GM18498 (cell line): Measurements from ENCODE around the gene CYBC1.
A peak's percentile ranks its signal among the peaks of the same experiment; 100 is the strongest.

Source experiments
- ATAC-seq: cut with Tn5 transposase; IDR thresholded peaks from one replicate; pipeline ENCODE4 v1.9.1; 2021; ENCODE audit warnings: mild to moderate bottlenecking, moderate library complexity; ENCODE audit not compliant: unreplicated experiment

Gene CYBC1

GRCh38 chr17:82449131-82449882 is 1.2 kb downstream of the CYBC1 start:
- peak; percentile 58 for ATAC-seq

- ATAC-seq, result no peak
Observed at GRCh38 chr17:82447876-82448275, 2.7 kb downstream of the CYBC1 start.

GRCh38 chr17:82446649-82447048 is 3.9 kb downstream of the CYBC1 start:
- no peak for ATAC-seq

GRCh38 chr17:82446124-82446523 is 4.4 kb downstream of the CYBC1 start:
- ATAC-seq, result no peak

GRCh38 chr17:82445542-82445941 is 5.0 kb downstream of the CYBC1 start:
- no peak for ATAC-seq

- ATAC-seq, result no peak
Observed at GRCh38 chr17:82444941-82445521, 5.5 kb downstream of the CYBC1 start.

- ATAC-seq, result no peak
Observed at GRCh38 chr17:82444284-82444893, 6.2 kb downstream of the CYBC1 start.

GRCh38 chr17:82443465-82444283 is 6.9 kb downstream of the CYBC1 start:
- no peak for ATAC-seq

GRCh38 chr17:82442643-82443464 is 7.7 kb downstream of the CYBC1 start:
- ATAC-seq, result no peak

- ATAC-seq, result no peak
Observed at GRCh38 chr17:82441691-82442487, 8.7 kb downstream of the CYBC1 start.

GRCh38 chr17:82440991-82441627 is 9.4 kb downstream of the CYBC1 start:
- ATAC-seq, result no peak

- no peak for ATAC-seq
Observed at GRCh38 chr17:82440469-82440981, 10.0 kb downstream of the CYBC1 start.

- ATAC-seq, result no peak
Observed at GRCh38 chr17:82439829-82440365, 10.7 kb downstream of the CYBC1 start.

- ATAC-seq, result no peak
Observed at GRCh38 chr17:82439194-82439828, 11.2 kb downstream of the CYBC1 start.

- ATAC-seq, result no peak
Observed at GRCh38 chr17:82438401-82439193, 12.0 kb downstream of the CYBC1 start.

- no peak for ATAC-seq
Observed at GRCh38 chr17:82437325-82437668, 13.3 kb downstream of the CYBC1 start.

- ATAC-seq, result no peak
Observed at GRCh38 chr17:82436601-82437324, 13.8 kb downstream of the CYBC1 start.
